ENCODE measurements around the gene PRKCZ. TPM values are rescaled to one million over a fixed set of nuclear protein-coding genes. Genes with fewer than 3 reads are reported as not detected.

The PRKCZ gene
- under 0.01 and 0.76 TPM in 2 replicates for total RNA-seq

DNA sequence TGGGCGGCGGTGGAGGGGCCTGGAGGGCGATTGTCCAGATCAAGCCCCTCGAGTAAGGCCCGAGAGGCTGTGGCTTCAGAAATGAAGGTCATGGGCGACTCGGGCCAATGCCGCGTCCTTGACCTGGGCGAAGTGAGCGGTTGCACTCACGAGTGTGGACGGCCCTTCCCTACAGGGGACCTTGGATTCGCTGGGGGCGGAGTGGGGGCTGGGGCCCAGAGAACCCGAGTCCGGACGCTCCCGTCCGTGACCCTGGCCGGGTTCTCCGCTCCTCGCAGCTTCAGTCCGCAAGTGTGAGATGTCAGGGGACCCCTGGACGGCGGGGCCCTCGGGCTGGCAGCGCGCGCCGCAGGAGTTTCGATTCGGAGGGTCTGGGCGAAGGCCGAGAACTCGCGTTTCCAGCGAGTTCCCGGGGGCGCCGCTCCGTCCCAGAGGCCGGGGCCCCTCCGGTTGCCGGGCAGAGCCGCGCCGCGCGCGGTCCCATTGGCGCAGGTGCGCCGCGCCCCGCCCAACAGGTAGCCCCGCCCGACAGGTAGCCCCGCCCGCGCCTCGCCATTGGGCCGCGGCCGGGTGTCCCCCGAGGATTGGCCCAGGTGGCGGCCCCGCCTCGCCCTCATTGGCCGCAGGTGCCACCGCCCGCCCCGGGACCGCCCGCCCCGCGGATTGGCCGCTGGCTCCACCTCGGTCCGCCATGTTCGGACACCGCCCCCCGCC is at the start of gene PRKCZ:
Gene PRKCZ (plus strand): TSS at position 694 of the 714 bp plus-strand sequence. CDS start 220 bp downstream, outside the sequence.

DNA sequence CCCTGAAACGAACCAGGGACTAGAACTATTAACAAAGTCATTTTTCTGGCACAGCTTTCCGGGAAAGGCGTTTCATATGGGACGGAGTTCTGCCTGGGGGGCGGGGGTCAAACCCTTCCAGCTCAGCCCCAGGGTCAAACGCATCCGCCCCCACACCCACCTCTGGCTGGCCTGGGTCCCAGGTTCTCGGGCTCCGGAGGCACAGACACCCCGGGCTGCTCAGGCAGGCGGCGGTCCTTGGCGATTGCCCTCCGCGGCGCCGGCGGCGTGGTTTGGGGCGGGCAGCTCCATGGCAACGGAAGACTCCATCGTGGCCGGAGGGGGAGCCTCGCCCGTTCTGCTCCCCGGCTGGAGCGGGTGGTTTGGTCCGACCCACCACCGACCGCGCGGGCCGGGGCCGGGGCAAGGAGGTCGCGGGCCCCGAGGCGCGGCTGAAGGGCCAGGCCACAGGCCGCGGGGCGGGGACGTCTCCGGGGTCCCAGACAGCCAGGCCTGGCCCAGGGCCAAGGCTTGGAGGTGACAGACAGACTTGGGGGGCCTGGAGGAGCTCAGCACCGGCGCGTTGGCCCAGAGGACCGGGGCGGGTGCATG is 46.6 kb upstream of the PRKCZ start, which contains the start of gene CFAP74:
Gene CFAP74 (minus strand): TSS at position 246 of the 591 bp plus-strand sequence. CDS start 12,830 bp downstream, outside the sequence.

DNA sequence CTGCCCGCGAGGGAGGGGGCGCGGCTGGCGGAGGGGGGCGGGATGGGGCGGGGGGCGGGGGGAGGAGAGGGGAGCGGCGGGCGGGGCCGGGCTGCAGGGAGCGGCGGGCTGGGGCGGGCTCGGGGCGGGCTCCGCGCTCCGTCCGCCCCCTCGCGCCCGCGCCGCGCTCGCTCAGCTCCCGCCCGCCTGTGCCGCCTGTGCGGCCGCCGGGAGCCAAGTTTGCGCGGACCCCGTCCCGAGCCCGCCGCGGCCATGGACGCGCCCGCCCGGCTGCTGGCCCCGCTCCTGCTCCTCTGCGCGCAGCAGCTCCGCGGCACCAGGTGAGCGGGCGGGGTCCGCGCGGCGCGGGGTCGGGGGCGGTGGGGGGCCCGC is 31.1 kb upstream of the PRKCZ start, which contains the start of gene GABRD:
Gene GABRD (plus strand): TSS at position 174 of the 372 bp plus-strand sequence. CDS start 79 bp downstream, at position 253.

DNA sequence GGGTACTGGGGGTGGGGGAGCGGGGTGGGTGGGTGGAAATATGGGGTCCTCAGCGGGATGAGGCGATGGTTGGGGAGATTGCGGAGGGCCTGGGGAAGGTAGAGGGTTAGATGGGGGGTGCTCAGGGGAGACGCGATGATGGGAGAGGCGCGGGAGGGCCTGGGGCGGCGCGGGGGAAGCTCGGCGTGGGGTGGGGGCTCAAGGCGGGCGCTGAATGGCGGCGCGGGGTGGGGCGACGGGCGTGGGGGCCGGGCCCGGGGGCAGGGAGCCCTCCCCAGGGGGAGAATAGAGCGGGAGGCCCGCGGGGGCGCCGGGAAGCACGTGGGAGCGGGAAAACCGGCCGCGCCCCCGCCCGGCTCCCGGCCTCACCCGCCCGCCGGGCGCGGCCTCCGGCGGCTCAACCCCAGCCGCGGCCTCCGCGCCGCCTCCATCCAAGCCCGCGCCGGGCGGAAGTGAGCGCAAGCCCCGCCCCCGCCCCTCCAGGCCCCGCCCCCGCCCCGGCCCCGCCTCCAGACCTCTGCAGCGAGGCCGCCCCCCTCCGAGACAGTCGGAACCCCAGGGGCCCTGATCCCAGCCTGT is 144.2 kb downstream of the PRKCZ start, which contains the start of gene FAAP20:
Gene FAAP20 (minus strand): TSS at position 454 of the 579 bp plus-strand sequence. CDS start 23 bp downstream, at position 431.

DNA sequence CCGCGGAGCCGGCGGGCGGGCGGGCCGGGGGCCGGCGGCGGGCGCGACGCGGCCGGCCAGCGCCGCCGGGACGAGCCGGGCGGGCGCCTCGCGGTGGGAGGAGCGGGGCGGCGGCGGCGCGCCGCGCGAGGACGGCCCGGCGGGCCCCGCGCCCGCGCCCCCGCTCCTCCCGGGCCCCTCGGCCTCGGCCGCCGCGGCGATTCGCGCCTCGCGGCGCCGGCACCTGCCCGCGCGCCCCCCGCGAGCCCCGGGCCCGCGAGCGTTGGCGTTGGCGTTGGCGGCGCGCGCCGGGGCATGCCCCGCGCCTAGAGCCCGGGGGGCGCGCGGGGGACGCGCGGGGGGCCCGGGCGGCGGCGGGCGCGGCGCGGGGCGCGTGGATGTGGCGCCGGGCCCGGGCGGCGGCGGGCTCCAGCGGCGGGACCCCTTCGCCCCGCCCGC is 178.0 kb downstream of the PRKCZ start, which contains the start of gene SKI:
Gene SKI (plus strand): TSS at position 163 of the 438 bp plus-strand sequence. CDS start 448 bp downstream, outside the sequence.

Other genes starting within 250 kb of the PRKCZ start
- gene GNB1, start 159.3 kb upstream of the PRKCZ start, total RNA-seq = 68.2 and 72.8 TPM in 2 replicates
- not detected in 2 replicates for gene CALML6, start 135.2 kb upstream of the PRKCZ start, total RNA-seq
- not detected in 2 replicates for gene TMEM52, start 131.1 kb upstream of the PRKCZ start, total RNA-seq
- not detected in 2 replicates for gene CFAP74, start 46.6 kb upstream of the PRKCZ start, total RNA-seq
- not detected in 2 replicates for gene GABRD, start 31.1 kb upstream of the PRKCZ start, total RNA-seq
- gene FAAP20, start 144.4 kb downstream of the PRKCZ start, total RNA-seq = 14.1 and 15.9 TPM in 2 replicates
- gene SKI, start 177.9 kb downstream of the PRKCZ start, total RNA-seq = 14.0 TPM in 2 replicates

Data from epithelial cell of umbilical artery (primary cell).